Panc1 (cell line): Measurements from ENCODE around the gene C9orf153. TPM values are rescaled to one million over a fixed set of nuclear protein-coding genes. Genes with fewer than 3 reads are reported as not detected.
A peak's percentile ranks its signal among the peaks of the same experiment; 100 is the strongest.

ENCODE experiments used
- ATAC-seq: fragments of 200-7000 bp; cut with Tn5 transposase; 2 replicates; pipeline ENCODE4 v1.9.1; 2020; ENCODE audit warnings: mild to moderate bottlenecking, moderate library complexity
- BruUV-seq: library from RNA; stranded (reverse); fragments of 400-500 nt; replicated peaks from 2 replicates; lab custom pipeline; 2021; lab: Mats Ljungman, UMichigan
- CTCF ChIA-PET: fragments of 300-600 bp; sonication (Branson Sonifier 250); formaldehyde crosslinking; loops from one replicate; lab custom pipeline; 2022; ENCODE audit warnings: antibody characterized with exemption; lab: Charles Lee
- POLR2A ChIA-PET: fragments of 300-600 bp; sonication (Branson Sonifier 250); formaldehyde crosslinking; loops from one replicate; lab custom pipeline; 2022; ENCODE audit warnings: antibody characterized with exemption; lab: Charles Lee
- DNase-seq: peaks from one replicate; pipeline ENCODE4 v3.0.0-alpha.2; 2010; ENCODE audit warnings: low read depth, low spot score
- H3K27ac ChIP-seq: 2 replicates; pipeline ENCODE4 v1.5.1; 2011; ENCODE audit warnings: mild to moderate bottlenecking, low read length, inconsistent platforms
- H3K27me3 ChIP-seq: fragments of 200-500 bp; sonication (Bioruptor generic); 2 replicates; pipeline ENCODE4 v1.6.0; 2014; ENCODE audit warnings: low read length, inconsistent platforms; ENCODE audit not compliant: control insufficient read depth, insufficient read depth
- H3K36me3 ChIP-seq: fragments of 200-500 bp; sonication (Bioruptor generic); 2 replicates; pipeline ENCODE4 v1.5.1; 2014; ENCODE audit warnings: inconsistent platforms, mild to moderate bottlenecking, low read length, moderate library complexity; ENCODE audit not compliant: control insufficient read depth, insufficient read depth
- H3K4me1 ChIP-seq: 2 replicates; pipeline ENCODE4 v1.5.1; 2011; ENCODE audit warnings: inconsistent platforms, mild to moderate bottlenecking, low read length, moderate library complexity; ENCODE audit not compliant: control insufficient read depth, insufficient read depth
- H3K4me3 ChIP-seq, 2 experiments: 2 replicates each; pipeline ENCODE4 v1.5.1; 2011 to 2012; ENCODE audit warnings: low read depth in 2 of 2, low read length in 2 of 2, mild to moderate bottlenecking in 2 of 2, inconsistent platforms in 1 of 2, moderate library complexity in 1 of 2
- H3K9me3 ChIP-seq: fragments of 200-500 bp; sonication (Bioruptor generic); 2 replicates; pipeline ENCODE4 v1.5.1; 2014; ENCODE audit warnings: low read depth, mild to moderate bottlenecking, inconsistent platforms, low read length, moderate library complexity; ENCODE audit not compliant: control insufficient read depth, insufficient read depth
- POLR2AphosphoS5 ChIP-seq: IDR thresholded peaks from 2 replicates; pipeline ENCODE4 v1.6.1; 2012; ENCODE audit warnings: mild to moderate bottlenecking, low read depth, low read length, moderate library complexity
- SIN3A ChIP-seq: IDR thresholded peaks from 2 replicates; pipeline ENCODE4 v1.6.1; 2012; ENCODE audit warnings: low read depth, mild to moderate bottlenecking, low read length, moderate library complexity, borderline replicate concordance; ENCODE audit not compliant: insufficient read depth
- TCF7L2 ChIP-seq: IDR thresholded peaks from 2 replicates; pipeline ENCODE4 v1.6.1; 2011; ENCODE audit warnings: mild to moderate bottlenecking, low read depth, low read length, inconsistent platforms
- in situ Hi-C: cut with HindIII; loops from 2 replicates; pipeline ENCODE4 v1.10.0; 2016; ENCODE audit warnings: low sequenced_read_pairs, low pct_unique_long_range_greater_than_20kb
- intact Hi-C: fragments of 100-400 bp; cut with micrococcal nuclease; formaldehyde crosslinking; loops from one replicate; pipeline ENCODE4 v1.10.0; 2022; ENCODE audit not compliant: unreplicated experiment
- total RNA-seq: library from RNA; stranded (reverse); gene quantifications from one replicate; pipeline ENCODE4 v1.2.1, GENCODE V29; 2021; ENCODE audit not compliant: unreplicated experiment
- TF ChIP-seq, protein P1 (sequence below), 2 experiments: IDR thresholded peaks; 2 replicates each; pipeline ENCODE4 v1.6.1; 2011 to 2012; ENCODE audit warnings: low read depth in 2 of 2, control low read depth in 1 of 2, low read length in 1 of 2, mild to moderate bottlenecking in 1 of 2, moderate library complexity in 1 of 2; ENCODE audit not compliant: insufficient read depth in 1 of 2
- TF ChIP-seq, protein P2 (sequence below): fragments of 450-650 bp; IDR thresholded peaks from 2 replicates; pipeline ENCODE4 v1.5.1; 2017; ENCODE audit warnings: mild to moderate bottlenecking

C9orf153 gene
- total RNA-seq, 1 experiment from 2014 or later, result not detected

DNA sequence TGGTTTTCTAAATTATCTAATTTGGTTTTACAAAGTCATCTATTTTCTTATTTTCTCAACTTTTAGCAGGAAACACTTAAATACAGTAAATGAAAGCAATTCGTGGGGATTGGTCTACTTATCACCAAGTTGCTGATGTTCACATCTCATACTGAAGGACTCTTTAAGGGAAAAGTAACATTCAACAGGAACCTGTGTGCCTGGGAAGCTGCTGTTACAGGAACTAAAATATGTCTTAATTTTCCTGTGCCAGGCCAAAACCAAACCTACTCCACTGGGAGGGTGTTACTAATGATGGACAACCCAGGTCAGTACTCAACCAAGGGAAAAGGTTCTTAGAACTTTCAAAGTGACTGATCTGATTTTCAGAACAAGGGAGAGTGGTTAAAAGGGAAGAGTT lies 17.6 kb upstream of the C9orf153 start:
- Histone ChIP-seq H3K4me1 (peaks cover 4% of the 10 kb centered on the region; the same call in 1 of the 2 replicates), H3K36me3 (peaks cover 6% of the 10 kb centered on the region), H3K27me3 (no peaks in the 10 kb centered on the region), H3K27ac (no peak overlapping the region), H3K4me3 (no peak overlapping the region), H3K9me3 (no peaks in the 10 kb centered on the region)
- POLR2A ChIA-PET, result interaction anchor here (0.6 kb wide), 1 partner anchor 297 kb away, joined by 4 read pairs; no protein-coding TSS in a partner anchor
- DNase-seq, result no peak
- in situ Hi-C loops, result no loop called here
- intact Hi-C loops, result no loop called here
- no peak for ATAC-seq
- CTCF ChIA-PET, result interaction anchor here (0.5 kb wide), 1 partner anchor 18 kb away, joined by 4 read pairs; no protein-coding TSS in a partner anchor
- TF ChIP-seq, protein P1, sequence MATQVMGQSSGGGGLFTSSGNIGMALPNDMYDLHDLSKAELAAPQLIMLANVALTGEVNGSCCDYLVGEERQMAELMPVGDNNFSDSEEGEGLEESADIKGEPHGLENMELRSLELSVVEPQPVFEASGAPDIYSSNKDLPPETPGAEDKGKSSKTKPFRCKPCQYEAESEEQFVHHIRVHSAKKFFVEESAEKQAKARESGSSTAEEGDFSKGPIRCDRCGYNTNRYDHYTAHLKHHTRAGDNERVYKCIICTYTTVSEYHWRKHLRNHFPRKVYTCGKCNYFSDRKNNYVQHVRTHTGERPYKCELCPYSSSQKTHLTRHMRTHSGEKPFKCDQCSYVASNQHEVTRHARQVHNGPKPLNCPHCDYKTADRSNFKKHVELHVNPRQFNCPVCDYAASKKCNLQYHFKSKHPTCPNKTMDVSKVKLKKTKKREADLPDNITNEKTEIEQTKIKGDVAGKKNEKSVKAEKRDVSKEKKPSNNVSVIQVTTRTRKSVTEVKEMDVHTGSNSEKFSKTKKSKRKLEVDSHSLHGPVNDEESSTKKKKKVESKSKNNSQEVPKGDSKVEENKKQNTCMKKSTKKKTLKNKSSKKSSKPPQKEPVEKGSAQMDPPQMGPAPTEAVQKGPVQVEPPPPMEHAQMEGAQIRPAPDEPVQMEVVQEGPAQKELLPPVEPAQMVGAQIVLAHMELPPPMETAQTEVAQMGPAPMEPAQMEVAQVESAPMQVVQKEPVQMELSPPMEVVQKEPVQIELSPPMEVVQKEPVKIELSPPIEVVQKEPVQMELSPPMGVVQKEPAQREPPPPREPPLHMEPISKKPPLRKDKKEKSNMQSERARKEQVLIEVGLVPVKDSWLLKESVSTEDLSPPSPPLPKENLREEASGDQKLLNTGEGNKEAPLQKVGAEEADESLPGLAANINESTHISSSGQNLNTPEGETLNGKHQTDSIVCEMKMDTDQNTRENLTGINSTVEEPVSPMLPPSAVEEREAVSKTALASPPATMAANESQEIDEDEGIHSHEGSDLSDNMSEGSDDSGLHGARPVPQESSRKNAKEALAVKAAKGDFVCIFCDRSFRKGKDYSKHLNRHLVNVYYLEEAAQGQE (IDR thresholded peaks at IDR 0.05; ENCODE audit: insufficient read depth in 1 of 2, low read depth in 2 of 2, low read length in 1 of 2), result no peak
- TF ChIP-seq, protein P2, sequence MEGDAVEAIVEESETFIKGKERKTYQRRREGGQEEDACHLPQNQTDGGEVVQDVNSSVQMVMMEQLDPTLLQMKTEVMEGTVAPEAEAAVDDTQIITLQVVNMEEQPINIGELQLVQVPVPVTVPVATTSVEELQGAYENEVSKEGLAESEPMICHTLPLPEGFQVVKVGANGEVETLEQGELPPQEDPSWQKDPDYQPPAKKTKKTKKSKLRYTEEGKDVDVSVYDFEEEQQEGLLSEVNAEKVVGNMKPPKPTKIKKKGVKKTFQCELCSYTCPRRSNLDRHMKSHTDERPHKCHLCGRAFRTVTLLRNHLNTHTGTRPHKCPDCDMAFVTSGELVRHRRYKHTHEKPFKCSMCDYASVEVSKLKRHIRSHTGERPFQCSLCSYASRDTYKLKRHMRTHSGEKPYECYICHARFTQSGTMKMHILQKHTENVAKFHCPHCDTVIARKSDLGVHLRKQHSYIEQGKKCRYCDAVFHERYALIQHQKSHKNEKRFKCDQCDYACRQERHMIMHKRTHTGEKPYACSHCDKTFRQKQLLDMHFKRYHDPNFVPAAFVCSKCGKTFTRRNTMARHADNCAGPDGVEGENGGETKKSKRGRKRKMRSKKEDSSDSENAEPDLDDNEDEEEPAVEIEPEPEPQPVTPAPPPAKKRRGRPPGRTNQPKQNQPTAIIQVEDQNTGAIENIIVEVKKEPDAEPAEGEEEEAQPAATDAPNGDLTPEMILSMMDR, result no peak
- TF ChIP-seq TCF7L2, result no peak
- TF ChIP-seq POLR2AphosphoS5, result no peak
- TF ChIP-seq SIN3A, result no peak
- BruUV-seq, result no TSS peak

DNA sequence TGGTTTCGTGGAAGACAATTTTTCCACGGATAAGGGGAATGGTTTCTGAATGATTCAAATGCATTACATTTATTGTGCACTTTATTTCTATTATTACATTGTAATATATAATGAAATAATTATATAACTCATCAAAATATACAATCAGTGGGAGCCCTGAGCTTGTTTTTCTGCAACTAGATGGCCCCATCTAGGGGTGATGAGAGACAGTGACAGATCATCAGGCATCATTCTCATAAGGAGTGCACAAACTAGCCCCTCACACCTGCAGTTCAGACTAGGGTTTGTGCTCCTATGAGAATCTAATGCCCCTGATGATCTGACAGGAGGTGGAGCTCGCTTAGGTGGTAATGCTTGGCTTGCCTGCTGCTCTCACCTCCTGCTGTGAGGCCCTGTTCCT lies 16.5 kb upstream of the C9orf153 start:
- POLR2A ChIA-PET, result interaction anchor here (0.6 kb wide), 2 partner anchors 73 to 479 kb away, joined by 3 to 11 read pairs; no protein-coding TSS in a partner anchor
- in situ Hi-C loops, result no loop called here
- TF ChIP-seq, protein P2, result peak; percentile 20; the same call in 1 of the 2 replicates
- TF ChIP-seq, protein P1 (IDR thresholded peaks at IDR 0.05; ENCODE audit: insufficient read depth in 1 of 2, low read depth in 2 of 2, low read length in 1 of 2), result no peak
- H3K27me3 ChIP-seq, result no peaks in the 10 kb centered on the region
- no TSS peak for BruUV-seq
- no peak overlapping the region for H3K4me3 ChIP-seq
- no peak for ATAC-seq
- intact Hi-C loops, result no loop called here
- CTCF ChIA-PET, result no interaction called here
- H3K4me1 ChIP-seq, result peaks cover under 1% of the 10 kb centered on the region; the same call in 1 of the 2 replicates
- H3K27ac ChIP-seq, result no peak overlapping the region
- DNase-seq, result no peak
- peaks cover 9% of the 10 kb centered on the region for H3K36me3 ChIP-seq
- no peaks in the 10 kb centered on the region for H3K9me3 ChIP-seq
